Measurements from ENCODE around the gene COQ8A. TPM values are rescaled to one million over a fixed set of nuclear protein-coding genes. Genes with fewer than 3 reads are reported as not detected.

COQ8A gene
- polyA plus RNA-seq, 1 donor = 28.9 TPM

GRCh38 chr1:227009937-227010336 lies 69.8 kb downstream of the COQ8A start:
- DNase-seq = no peak

GRCh38 chr1:227010645-227011044 lies 70.6 kb downstream of the COQ8A start:
- DNase-seq = no peak

GRCh38 chr1:227016990-227017389 lies 76.9 kb downstream of the COQ8A start:
- DNase-seq = no peak

DNA sequence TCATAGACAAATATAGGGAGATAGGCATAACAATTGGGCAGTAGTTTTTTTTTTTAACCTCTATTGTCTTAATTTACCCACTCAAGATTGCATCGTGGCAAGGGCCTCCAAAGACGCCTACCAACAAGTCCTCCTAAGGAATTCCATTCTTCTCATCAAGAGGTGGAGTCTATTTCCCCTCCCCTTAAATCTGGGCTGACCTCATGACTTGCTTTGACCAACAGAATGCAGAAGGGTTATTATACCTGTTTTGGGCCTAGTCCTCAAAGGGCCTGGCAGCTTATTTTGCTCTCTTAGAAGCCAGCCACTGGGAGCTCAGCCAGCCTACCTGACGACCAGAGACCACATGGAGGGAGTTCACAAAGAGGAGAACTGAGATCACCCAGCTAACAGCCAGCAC lies 92.3 kb downstream of the COQ8A start:
- DNase-seq = no peak

GRCh38 chr1:227033880-227034279 lies 93.8 kb downstream of the COQ8A start:
- no peak for DNase-seq

- no peak for DNase-seq
These were observed 95.2 kb downstream of the COQ8A start for GRCh38 chr1:227035316-227035715.

- no peak for DNase-seq
These were observed 97.0 kb downstream of the COQ8A start for GRCh38 chr1:227037121-227037520.

Other genes starting within 250 kb of the COQ8A start
- gene ITPKB, start 201.0 kb upstream of the COQ8A start, polyA plus RNA-seq (ENCODE audit: insufficient read length) = 21.1 TPM
- gene PSEN2, start 69.7 kb upstream of the COQ8A start, polyA plus RNA-seq (ENCODE audit: insufficient read length) = 18.0 TPM